B cell (primary cell): ENCODE results near the gene CCR9. TPM values are rescaled to one million over a fixed set of nuclear protein-coding genes. Genes with fewer than 3 reads are reported as not detected.

Source experiments
- ATAC-seq: fragments of 200-7000 bp; cut with Tn5 transposase; one replicate; pipeline ENCODE4 v1.10.0; 2021; ENCODE audit warnings: low read depth, mild to moderate bottlenecking, moderate number of reproducible peaks, moderate library complexity
- CTCF ChIA-PET: fragments of 350-600 bp; sonication (Branson Sonifier 250); formaldehyde crosslinking; loops from one replicate; lab custom pipeline; 2021; ENCODE audit warnings: antibody characterized with exemption, inconsistent platforms; lab: Charles Lee
- POLR2A ChIA-PET: fragments of 350-600 bp; sonication (Branson Sonifier 250); formaldehyde crosslinking; loops from one replicate; lab custom pipeline; 2021; ENCODE audit warnings: antibody characterized with exemption; lab: Charles Lee
- DNase-seq: peaks from one replicate; pipeline ENCODE4 v3.0.0; 2013
- H2AFZ ChIP-seq: 2 replicates; pipeline ENCODE4 v1.6.1; 2012; ENCODE audit warnings: mild to moderate bottlenecking, low read depth, low read length; ENCODE audit not compliant: insufficient read depth, poor library complexity, severe bottlenecking
- H3K27ac ChIP-seq, 2 donors: 1 replicate in 1 of 2; 2 replicates in 1 of 2; pipeline ENCODE4 v1.5.1; 2012 to 2013; ENCODE audit warnings: low read length in 2 of 2, mild to moderate bottlenecking in 2 of 2, moderate library complexity in 1 of 2
- H3K27me3 ChIP-seq, 4 experiments: fragments of 200-600 bp in 1 of 4; sonication (generic) in 1 of 4; replicated peaks in 1 of 4; 1 replicate in 2 of 4; 2 replicates in 2 of 4; pipeline versions ENCODE4 v1.6.1 to v1.7.0; 2013 to 2016; ENCODE audit warnings: low read length in 3 of 4, mild to moderate bottlenecking in 2 of 4, mixed read lengths in 1 of 4, moderate library complexity in 1 of 4; ENCODE audit not compliant: insufficient read depth in 4 of 4, control insufficient read depth in 3 of 4; ENCODE audit errors: control extremely low read depth in 1 of 4
- H3K36me3 ChIP-seq, 2 experiments: replicated peaks in 1 of 2; 1 replicate in 1 of 2; 2 replicates in 1 of 2; pipeline versions ENCODE4 v1.6.1 to v1.7.1; 2013; ENCODE audit warnings: low read length in 1 of 2; ENCODE audit not compliant: insufficient read depth in 2 of 2, control insufficient read depth in 1 of 2; ENCODE audit errors: control extremely low read depth in 1 of 2, extremely low read depth in 1 of 2
- H3K4me1 ChIP-seq, 2 donors: fragments of 200-600 bp in 1 of 2; sonication (generic) in 1 of 2; 1 replicate in 1 of 2; 2 replicates in 1 of 2; pipeline versions ENCODE4 v1.5.1 to v1.6.1; 2013 to 2017; ENCODE audit warnings: low read length in 2 of 2; ENCODE audit not compliant: control insufficient read depth in 2 of 2, insufficient read depth in 2 of 2
- H3K4me2 ChIP-seq: replicated peaks from 2 replicates; pipeline ENCODE3; 2012; ENCODE audit warnings: mild to moderate bottlenecking, low read depth, low read length; ENCODE audit not compliant: poor library complexity, severe bottlenecking
- H3K4me3 ChIP-seq, 5 experiments: fragments of 200-600 bp in 1 of 5; sonication (generic) in 1 of 5; 1 replicate in 3 of 5; 2 replicates in 2 of 5; pipeline versions ENCODE4 v1.5.1 to v1.7.0; 2011 to 2016; ENCODE audit warnings: low read length in 4 of 5, mild to moderate bottlenecking in 4 of 5, low read depth in 2 of 5, control low read depth in 1 of 5, moderate library complexity in 1 of 5; ENCODE audit not compliant: insufficient read depth in 1 of 5; ENCODE audit errors: control extremely low read depth in 1 of 5, extremely low read depth in 1 of 5
- H3K79me2 ChIP-seq: fragments of 200-600 bp; sonication (generic); one replicate; pipeline ENCODE4 v1.6.0; 2016; ENCODE audit warnings: low read length; ENCODE audit not compliant: control insufficient read depth, insufficient read depth
- H3K9ac ChIP-seq: fragments of 200-600 bp; sonication (generic); 2 replicates; pipeline ENCODE4 v1.6.1; 2017; ENCODE audit warnings: mild to moderate bottlenecking, low read length, moderate library complexity
- H3K9me3 ChIP-seq, 3 donors: one replicate each; pipeline versions ENCODE4 v1.6.1 to v1.7.1; 2013; ENCODE audit warnings: low read length in 2 of 3; ENCODE audit not compliant: control insufficient read depth in 2 of 3, insufficient read depth in 1 of 3; ENCODE audit errors: control extremely low read depth in 1 of 3
- H4K20me1 ChIP-seq: 2 replicates; pipeline ENCODE4 v1.6.0; 2012; ENCODE audit warnings: mild to moderate bottlenecking, low read length; ENCODE audit not compliant: insufficient read depth, control insufficient read depth, poor library complexity, severe bottlenecking
- H3K27ac Mint-ChIP-seq: one replicate; pipeline ENCODE4 v1.8.0; 2021; ENCODE audit warnings: mixed read lengths
- H3K27me3 Mint-ChIP-seq: one replicate; pipeline ENCODE4 v1.8.0; 2021; ENCODE audit warnings: mixed read lengths
- H3K4me1 Mint-ChIP-seq: one replicate; pipeline ENCODE4 v1.8.0; 2021; ENCODE audit warnings: mixed read lengths
- H3K4me3 Mint-ChIP-seq: one replicate; pipeline ENCODE4 v1.8.0; 2021; ENCODE audit warnings: mixed read lengths
- H3K9me3 Mint-ChIP-seq: one replicate; pipeline ENCODE4 v1.8.0; 2022; ENCODE audit warnings: mixed read lengths; ENCODE audit not compliant: insufficient read depth
- CTCF ChIP-seq: fragments of 200-600 bp; IDR thresholded peaks from one replicate; pipeline ENCODE4 v1.8.0; 2022; ENCODE audit warnings: antibody characterized with exemption, mild to moderate bottlenecking
- EZH2 ChIP-seq: IDR thresholded peaks from 2 replicates; pipeline ENCODE4 v1.6.1; 2012; ENCODE audit warnings: borderline replicate concordance, low read depth, mild to moderate bottlenecking, moderate library complexity, low read length; ENCODE audit not compliant: insufficient read depth, poor library complexity, severe bottlenecking
- WGBS: methylation state at CpG from one replicate; pipeline ENCODE4 v1.1.5; 2013; ENCODE audit warnings: missing lambda C conversion rate; ENCODE audit not compliant: insufficient coverage; 5-methylcytosine and 5-hydroxymethylcytosine counted together
- intact Hi-C: fragments of 100-400 bp; cut with micrococcal nuclease; formaldehyde crosslinking; loops from one replicate; pipeline ENCODE4 v1.10.0; 2022
- polyA plus RNA-seq: library from polyadenylated mRNA; depleted of rRNA; stranded (reverse); fragments of >200 nt; gene quantifications from 2 replicates; pipeline ENCODE4 v1.2.3, GENCODE V29; 2012
- total RNA-seq, 2 donors: library from RNA; stranded (reverse); fragments of 120-200 nt in 1 of 2; gene quantifications; 1 replicate in 1 of 2; 2 replicates in 1 of 2; pipeline versions ENCODE4 v1.2.3 to v1.2.4, GENCODE V29; 2013 to 2022

CCR9 gene
- total and polyA plus RNA-seq, 2 donors (not counting 1 experiment from before 2014, with no cell fraction given): 0.76 to 1.1 TPM

GRCh38 chr3:45921158-45922038 lies 35.1 kb downstream of the CCR9 start:
- Histone ChIP-seq H3K4me1 (peaks cover under 1 to 5% of the 10 kb centered on the region in 2 donors), H3K27ac (no peak overlapping the region), H3K79me2 (no peaks in the 10 kb centered on the region), H3K4me2 (no peak overlapping the region), H3K9ac (no peak overlapping the region), H3K36me3 (peaks cover 0 to 39% of the 10 kb centered on the region in 2 experiments), H3K4me3 (no peak overlapping the region), H3K9me3 (no peaks in the 10 kb centered on the region), H4K20me1 (no peaks in the 10 kb centered on the region), H2AFZ (no peak overlapping the region), H3K27me3 (no peaks in the 10 kb centered on the region)
- no peak for DNase-seq
- WGBS: 96% methylated on average over 13 of the region's 14 CpGs
- no peaks in the 10 kb centered on the region for H3K9me3 Mint-ChIP-seq
- no peak overlapping the region for H3K27ac Mint-ChIP-seq
- no peaks in the 10 kb centered on the region for H3K27me3 Mint-ChIP-seq
- H3K4me3 Mint-ChIP-seq: no peak overlapping the region
- CTCF ChIA-PET: interaction anchor here (0.6 to 1.1 kb wide), 3 partner anchors 9 to 267 kb away, joined by 3 to 4 read pairs (median 3); no protein-coding TSS in a partner anchor
- POLR2A ChIA-PET: no interaction called here
- peaks cover 2% of the 10 kb centered on the region for H3K4me1 Mint-ChIP-seq
- intact Hi-C loops: no loop called here
- no peak for ATAC-seq
- TF ChIP-seq CTCF (no peak), EZH2 (no peak)

DNA sequence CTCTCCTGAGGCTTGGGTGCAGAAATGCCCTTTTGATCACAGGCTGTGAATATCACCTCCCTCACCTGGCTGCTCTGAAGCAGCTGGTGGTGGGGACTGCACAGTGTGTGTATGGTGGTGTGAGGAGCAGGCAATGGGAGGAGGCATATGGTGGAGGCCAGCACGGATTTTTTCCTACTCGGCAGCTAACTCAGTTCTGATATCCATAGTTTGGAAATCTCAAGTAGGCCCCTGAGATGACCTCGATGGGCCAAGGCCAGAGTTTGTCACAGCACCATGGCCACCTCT lies 35.6 kb downstream of the CCR9 start:
- Histone ChIP-seq H3K9ac (no peak overlapping the region), H3K27ac (no peak overlapping the region), H4K20me1 (no peaks in the 10 kb centered on the region), H3K4me3 (no peak overlapping the region), H3K4me1 (no peaks in the 10 kb centered on the region), H3K9me3 (no peaks in the 10 kb centered on the region), H3K4me2 (no peak overlapping the region), H2AFZ (no peak overlapping the region), H3K27me3 (no peaks in the 10 kb centered on the region), H3K36me3 (peaks cover 0 to 40% of the 10 kb centered on the region in 2 experiments), H3K79me2 (no peaks in the 10 kb centered on the region)
- no peak for ATAC-seq
- Mint-ChIP-seq H3K4me3 (no peak overlapping the region), H3K4me1 (peaks cover 2% of the 10 kb centered on the region), H3K9me3 (no peaks in the 10 kb centered on the region), H3K27me3 (no peaks in the 10 kb centered on the region), H3K27ac (no peak overlapping the region)
- intact Hi-C loops: no loop called here
- POLR2A ChIA-PET: no interaction called here
- DNase-seq: no peak
- 95% methylated on average over 3 of the region's 3 CpGs for WGBS
- TF ChIP-seq CTCF (no peak), EZH2 (no peak)
- CTCF ChIA-PET: interaction anchor here (1.1 kb wide), 1 partner anchor 16 kb away, joined by 4 read pairs; no protein-coding TSS in a partner anchor
